IMR-90 (cell line): ENCODE results near the gene DAPK3.
"Not testable (repeated sequence)": the region's sequence is repeated elsewhere in the genome, so short reads cannot be mapped to it uniquely, and the experiment has no call there.

Source experiments
- CEBPB ChIP-seq: IDR thresholded peaks from 2 replicates; pipeline ENCODE4 v1.6.1; 2012; ENCODE audit warnings: low read depth, low read length, improper control_type of control experiment
- CTCF ChIP-seq: conservative IDR thresholded peaks from 2 replicates; pipeline ENCODE4 v1.5.1; 2012; ENCODE audit warnings: mild to moderate bottlenecking, low read depth, low read length, improper control_type of control experiment
- ELK1 ChIP-seq: fragments of 150-350 bp; IDR thresholded peaks from 2 replicates; pipeline ENCODE4 v1.6.1; 2016; ENCODE audit warnings: low read depth, mild to moderate bottlenecking, low read length, moderate library complexity, borderline replicate concordance
- FOS ChIP-seq: fragments of 150-350 bp; IDR thresholded peaks from 2 replicates; pipeline ENCODE4 v1.6.1; 2016; ENCODE audit warnings: low read depth, low read length
- MAFK ChIP-seq: IDR thresholded peaks from 2 replicates; pipeline ENCODE4 v1.6.1; 2012; ENCODE audit warnings: low read depth, low read length, improper control_type of control experiment
- MXI1 ChIP-seq: IDR thresholded peaks from 2 replicates; pipeline ENCODE4 v1.6.1; 2012; ENCODE audit warnings: low read depth, mild to moderate bottlenecking, low read length, moderate library complexity, borderline replicate concordance
- POLR2A ChIP-seq: IDR thresholded peaks from 2 replicates; pipeline ENCODE4 v1.6.1; 2012; ENCODE audit warnings: mild to moderate bottlenecking, low read depth, low read length
- RAD21 ChIP-seq: IDR thresholded peaks from 2 replicates; pipeline ENCODE4 v1.6.1; 2012; ENCODE audit warnings: low read length, improper control_type of control experiment
- RCOR1 ChIP-seq: IDR thresholded peaks from 2 replicates; pipeline ENCODE4 v1.6.1; 2012; ENCODE audit warnings: mild to moderate bottlenecking, low read length, improper control_type of control experiment; ENCODE audit not compliant: insufficient replicate concordance
- RFX5 ChIP-seq: IDR thresholded peaks from 2 replicates; pipeline ENCODE4 v1.8.0; 2012; ENCODE audit warnings: low read depth, mild to moderate bottlenecking, low read length, moderate library complexity

- TF ChIP-seq CTCF, POLR2A, RCOR1, MAFK, RFX5, RAD21, CEBPB, FOS, MXI1, ELK1: not testable (repeated sequence)
These were observed 2.9 kb downstream of the DAPK3 start for GRCh38 chr19:3967983-3968382.
